Rectal smooth muscle tissue (tissue), 1 donor: ENCODE data around the gene EFNA2.
"Not testable (repeated sequence)": the region's sequence is repeated elsewhere in the genome, so short reads cannot be mapped to it uniquely, and the experiment has no call there.

ENCODE experiments used
- H3K27ac ChIP-seq: one replicate; pipeline ENCODE4 v1.7.0; 2013; ENCODE audit warnings: low read depth, low read length, inconsistent platforms
- H3K27me3 ChIP-seq: one replicate; pipeline ENCODE4 v1.7.0; 2013; ENCODE audit warnings: low read length; ENCODE audit not compliant: control insufficient read depth, insufficient read depth
- H3K36me3 ChIP-seq: one replicate; pipeline ENCODE4 v1.7.0; 2013; ENCODE audit warnings: low read length; ENCODE audit not compliant: control insufficient read depth, insufficient read depth
- H3K4me1 ChIP-seq: one replicate; pipeline ENCODE4 v1.7.0; 2013; ENCODE audit warnings: low read length; ENCODE audit not compliant: control insufficient read depth, insufficient read depth
- H3K4me3 ChIP-seq: one replicate; pipeline ENCODE4 v1.7.0; 2013; ENCODE audit warnings: low read length
- H3K9ac ChIP-seq: one replicate; pipeline ENCODE4 v1.7.0; 2013; ENCODE audit warnings: low read length

EFNA2 gene

DNA sequence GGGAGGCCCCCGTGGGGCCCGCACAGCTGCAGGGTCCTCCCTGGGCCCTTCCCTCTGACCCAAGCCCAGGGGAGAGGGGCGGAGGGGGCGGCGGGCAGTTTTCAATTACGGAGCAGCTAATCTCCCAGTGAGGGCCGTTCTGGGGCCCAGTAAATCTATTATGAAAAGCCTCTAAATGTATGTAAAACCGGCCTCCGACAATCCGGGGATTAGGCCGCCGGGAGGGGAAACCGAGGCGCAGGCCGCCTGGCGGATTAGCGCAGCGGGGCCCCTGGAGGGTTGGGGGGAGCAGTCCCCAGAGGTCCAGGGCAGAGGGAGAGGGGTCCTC is 25.1 kb downstream of the EFNA2 start:
- no peak overlapping the region for H3K27ac ChIP-seq
- no peaks in the 10 kb centered on the region for H3K4me1 ChIP-seq
- H3K9ac ChIP-seq, result no peak overlapping the region
- H3K27me3 ChIP-seq, result peaks cover 4% of the 10 kb centered on the region
- no peak overlapping the region for H3K4me3 ChIP-seq
- no peaks in the 10 kb centered on the region for H3K36me3 ChIP-seq

DNA sequence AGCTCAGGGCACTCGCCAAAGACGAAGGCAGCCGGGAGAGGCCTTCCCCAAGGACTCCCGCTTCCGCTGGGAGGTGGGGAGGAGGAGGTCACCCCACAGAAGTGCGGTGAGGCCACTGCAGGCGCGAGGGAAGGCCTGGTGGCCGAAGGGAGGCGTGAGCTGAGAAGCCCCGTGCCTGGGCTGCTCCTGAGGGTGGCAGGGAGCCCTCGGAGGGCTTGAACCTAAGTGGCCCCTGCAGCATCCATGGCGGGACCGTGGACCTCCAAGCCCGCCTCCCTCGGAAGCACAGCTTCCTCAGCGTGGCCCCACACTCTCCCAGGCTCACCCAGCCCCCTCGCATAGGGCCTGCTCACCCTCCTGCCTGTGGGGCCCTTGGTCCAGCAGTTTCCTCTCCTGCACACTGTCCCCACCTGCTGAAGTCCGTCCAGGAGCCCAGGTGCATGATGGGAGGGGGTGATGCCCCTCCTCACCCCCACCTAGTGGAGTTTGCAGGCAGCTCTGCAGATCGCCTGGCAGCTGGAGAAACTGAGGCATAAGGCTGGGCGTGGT is 25.9 kb downstream of the EFNA2 start:
- Histone ChIP-seq H3K4me1 (no peaks in the 10 kb centered on the region), H3K9ac (no peak overlapping the region), H3K27me3 (peaks cover 10% of the 10 kb centered on the region), H3K27ac (no peak overlapping the region), H3K36me3 (no peaks in the 10 kb centered on the region), H3K4me3 (no peak overlapping the region)

DNA sequence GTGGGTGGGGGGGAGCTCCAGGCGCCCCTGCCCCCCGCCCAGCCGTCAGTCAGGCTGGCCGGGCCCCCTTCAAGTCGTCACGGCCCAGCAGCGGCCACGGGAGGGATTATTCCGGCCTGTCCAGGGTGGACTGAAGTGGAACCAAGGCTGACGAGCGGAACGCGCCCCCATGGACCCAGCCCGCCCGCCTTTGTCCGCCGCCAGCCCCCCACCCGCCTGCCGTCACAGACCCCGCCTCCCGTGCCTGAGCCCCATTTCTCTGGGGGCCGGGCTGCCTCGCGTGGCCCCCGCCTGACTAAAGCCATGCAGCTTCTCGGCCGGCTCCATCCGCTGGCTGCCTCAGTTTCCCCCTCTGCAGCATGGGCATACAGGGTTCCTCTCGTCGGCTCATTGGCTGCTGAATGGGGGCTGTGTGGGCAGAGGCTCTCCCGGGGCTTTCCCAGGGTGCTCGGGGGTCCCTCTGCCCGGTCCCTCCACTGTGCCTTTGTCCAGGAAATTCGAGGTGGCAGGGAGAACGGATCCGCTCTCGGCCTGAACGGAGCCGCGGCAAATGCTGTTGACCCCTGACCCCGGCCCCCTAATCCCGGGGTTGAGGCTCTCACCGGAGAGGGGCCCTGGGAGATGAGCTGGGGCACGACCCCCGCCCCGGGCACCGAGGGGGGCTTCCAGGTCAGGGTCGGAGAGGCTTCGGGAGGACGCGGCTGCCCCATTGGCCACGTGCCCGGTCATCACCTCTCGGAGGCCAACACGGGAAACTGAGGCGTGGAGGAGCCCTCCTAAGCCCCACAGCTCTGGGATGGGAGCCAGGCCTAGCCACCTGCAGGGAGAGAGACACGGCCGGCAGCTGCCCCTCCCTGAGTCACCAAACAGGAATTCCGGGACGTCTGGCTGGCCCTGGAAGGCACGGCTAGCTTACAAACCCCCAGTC is 27.4 kb downstream of the EFNA2 start:
- no peak overlapping the region for H3K9ac ChIP-seq
- H3K27ac ChIP-seq, result no peak overlapping the region
- no peaks in the 10 kb centered on the region for H3K4me1 ChIP-seq
- H3K4me3 ChIP-seq, result no peak overlapping the region
- peaks cover 13% of the 10 kb centered on the region for H3K27me3 ChIP-seq
- no peaks in the 10 kb centered on the region for H3K36me3 ChIP-seq

- H3K4me3 ChIP-seq, result no peak overlapping the region
- no peak overlapping the region for H3K9ac ChIP-seq
- H3K27me3 ChIP-seq, result peaks cover 13% of the 10 kb centered on the region
- H3K36me3 ChIP-seq, result no peaks in the 10 kb centered on the region
- no peaks in the 10 kb centered on the region for H3K4me1 ChIP-seq
- no peak overlapping the region for H3K27ac ChIP-seq
Observed at GRCh38 chr19:1313695-1314613, 28.3 kb downstream of the EFNA2 start.

DNA sequence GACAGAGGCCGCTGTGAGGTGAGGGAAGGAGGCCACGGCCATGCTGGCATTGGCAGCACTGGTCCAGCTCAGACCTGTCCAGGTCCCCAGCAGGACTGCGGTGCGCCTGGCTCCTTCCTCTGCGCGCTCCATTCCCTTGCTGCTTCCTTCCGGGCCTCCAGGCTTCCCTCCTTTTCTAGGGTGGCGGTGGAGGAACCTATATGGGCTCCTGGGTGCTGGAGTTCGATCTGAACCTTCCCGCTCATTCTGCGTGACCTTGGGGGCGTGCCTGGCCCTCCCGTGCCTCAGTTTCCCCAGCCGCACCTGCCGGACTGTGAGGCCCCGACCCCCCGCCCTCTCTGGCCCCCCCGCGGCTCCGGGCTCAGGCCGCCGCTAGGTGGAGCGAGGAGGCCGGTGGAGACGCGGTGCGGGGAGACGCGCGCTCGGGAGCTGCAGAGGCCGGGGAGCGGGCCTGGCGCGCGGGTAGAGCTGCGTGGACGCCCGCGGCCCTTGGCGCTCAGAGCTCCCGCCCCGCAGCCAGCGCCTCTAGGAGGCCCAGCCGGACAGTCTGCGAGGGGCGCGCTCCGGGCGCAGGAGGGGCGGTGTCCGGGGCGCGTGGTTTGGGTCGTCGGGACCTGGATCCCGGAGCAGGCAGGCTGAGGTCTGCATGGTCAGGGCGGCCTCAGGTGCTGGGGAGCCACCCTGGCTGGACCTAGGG is 29.9 kb downstream of the EFNA2 start:
- Histone ChIP-seq H3K4me1 (no peaks in the 10 kb centered on the region), H3K36me3 (no peaks in the 10 kb centered on the region), H3K9ac (no peak overlapping the region), H3K27me3 (peaks cover 13% of the 10 kb centered on the region), H3K27ac (no peak overlapping the region), H3K4me3 (peak overlapping the region; percentile 41)

- H3K9ac ChIP-seq, result no peak overlapping the region
Observed at GRCh38 chr19:1316466-1316865, 30.8 kb downstream of the EFNA2 start.

DNA sequence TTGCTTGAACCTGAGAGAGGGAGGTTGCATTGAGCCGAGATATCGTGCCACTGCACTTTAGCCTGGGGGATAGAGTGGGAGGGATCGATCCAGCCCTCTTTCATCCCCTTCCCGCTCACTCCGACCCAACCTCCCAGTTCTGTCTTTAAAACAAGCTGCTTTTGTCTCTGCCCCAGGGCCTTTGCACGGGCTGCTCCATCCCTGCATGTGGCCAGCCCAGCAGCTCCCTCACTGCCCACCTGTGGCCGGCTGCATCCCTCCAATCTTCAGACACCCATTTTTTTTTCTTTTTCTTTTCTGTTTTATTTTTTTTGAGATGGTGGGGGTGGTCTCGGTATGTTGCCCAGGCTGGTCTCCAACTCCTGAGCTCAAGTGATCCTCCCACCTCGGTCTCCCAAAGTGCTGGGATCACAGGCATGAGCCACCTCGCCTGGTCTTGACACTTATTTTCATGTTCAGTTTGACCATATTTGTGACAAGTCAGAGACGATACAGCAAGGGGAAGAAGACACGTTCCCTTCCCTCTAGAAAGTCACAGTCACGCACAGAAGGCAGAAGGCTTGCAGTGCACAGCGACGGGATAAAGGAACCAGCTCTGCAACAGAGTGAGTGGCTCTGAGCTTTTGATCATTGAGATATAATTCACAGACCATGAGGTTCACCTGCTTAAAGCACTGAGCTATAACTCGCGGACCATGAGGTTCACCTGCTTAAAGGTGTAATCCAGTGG is 31.8 kb downstream of the EFNA2 start:
- Histone ChIP-seq H3K4me1 (no peaks in the 10 kb centered on the region), H3K27ac (no peak overlapping the region), H3K36me3 (no peaks in the 10 kb centered on the region), H3K9ac (no peak overlapping the region), H3K27me3 (peaks cover 16% of the 10 kb centered on the region), H3K4me3 (no peak overlapping the region)

More at GRCh38 chr19:1316466-1316865, 30.8 kb downstream of the EFNA2 start:
- Histone ChIP-seq H3K27ac (no peak overlapping the region), H3K4me1 (no peaks in the 10 kb centered on the region), H3K36me3 (no peaks in the 10 kb centered on the region), H3K27me3 (peaks cover 13% of the 10 kb centered on the region), H3K4me3 (no peak overlapping the region)

GRCh38 chr19:1318678-1319471 is 33.2 kb downstream of the EFNA2 start:
- Histone ChIP-seq H3K27ac (no peak overlapping the region), H3K27me3 (peaks cover 16% of the 10 kb centered on the region), H3K9ac (no peak overlapping the region), H3K4me3 (no peak overlapping the region), H3K4me1 (no peaks in the 10 kb centered on the region), H3K36me3 (no peaks in the 10 kb centered on the region)

DNA sequence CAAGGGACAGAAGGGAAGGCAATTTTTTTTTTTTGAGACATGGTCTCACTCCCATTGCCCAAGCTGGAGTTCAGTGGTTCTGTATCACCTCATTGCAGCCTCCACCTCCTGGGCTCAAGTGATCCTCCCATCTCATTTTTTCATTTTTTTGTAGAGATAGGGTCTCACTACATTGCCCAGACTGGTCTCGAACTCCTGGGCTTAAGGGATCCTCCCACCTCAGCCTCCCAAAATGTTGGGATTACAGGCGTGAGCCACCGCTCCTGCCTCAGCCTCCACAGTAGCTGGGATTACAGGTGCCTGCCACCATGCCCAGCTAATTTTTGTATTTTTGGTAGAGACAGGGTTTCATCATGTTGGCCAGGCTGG is 34.6 kb downstream of the EFNA2 start:
- peaks cover 21% of the 10 kb centered on the region for H3K27me3 ChIP-seq
- H3K9ac ChIP-seq, H3K27ac ChIP-seq, H3K36me3 ChIP-seq, H3K4me3 ChIP-seq, H3K4me1 ChIP-seq: not testable (repeated sequence)

GRCh38 chr19:1321539-1321938 is 35.9 kb downstream of the EFNA2 start:
- Histone ChIP-seq H3K27me3 (peaks cover 12% of the 10 kb centered on the region), H3K36me3 (no peaks in the 10 kb centered on the region), H3K9ac (no peak overlapping the region), H3K4me3 (no peak overlapping the region), H3K27ac (no peak overlapping the region), H3K4me1 (peaks cover 2% of the 10 kb centered on the region)
